HG03565 (cell line): ENCODE data around the gene APELA.
"Not testable (repeated sequence)": the region's sequence is repeated elsewhere in the genome, so short reads cannot be mapped to it uniquely, and the experiment has no call there.

ENCODE experiments used
- ATAC-seq: cut with Tn5 transposase; IDR thresholded peaks from one replicate; pipeline ENCODE4 v1.9.1; 2021; ENCODE audit warnings: mild to moderate bottlenecking, moderate library complexity; ENCODE audit not compliant: unreplicated experiment

The APELA gene

DNA sequence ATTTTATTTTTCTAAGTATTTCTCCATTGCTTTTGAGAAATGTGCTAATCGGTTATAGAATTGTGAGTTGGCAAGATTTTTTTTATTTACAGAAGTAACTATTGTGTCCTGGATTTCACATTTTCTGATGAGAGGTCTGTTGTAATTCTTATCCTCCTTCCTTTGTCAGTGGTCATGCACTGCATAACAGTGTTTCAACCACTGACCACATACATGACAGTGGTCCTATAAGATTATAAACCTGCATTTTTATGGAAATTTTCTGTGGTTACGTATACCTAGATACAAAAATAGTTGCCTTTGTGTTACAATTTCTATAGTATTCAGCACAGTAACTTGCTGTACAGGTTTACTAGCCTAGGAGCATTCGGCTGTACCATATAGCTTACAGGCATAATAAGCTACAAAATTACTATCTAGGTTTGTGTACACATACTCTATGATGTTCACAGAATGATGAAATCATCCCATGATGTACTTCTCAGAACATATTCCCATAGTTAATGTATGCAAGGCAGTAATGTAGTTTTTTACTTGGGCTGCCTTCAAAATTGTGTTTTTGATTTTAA lies 47.8 kb downstream of the APELA start:
- ATAC-seq = peak; percentile 85

DNA sequence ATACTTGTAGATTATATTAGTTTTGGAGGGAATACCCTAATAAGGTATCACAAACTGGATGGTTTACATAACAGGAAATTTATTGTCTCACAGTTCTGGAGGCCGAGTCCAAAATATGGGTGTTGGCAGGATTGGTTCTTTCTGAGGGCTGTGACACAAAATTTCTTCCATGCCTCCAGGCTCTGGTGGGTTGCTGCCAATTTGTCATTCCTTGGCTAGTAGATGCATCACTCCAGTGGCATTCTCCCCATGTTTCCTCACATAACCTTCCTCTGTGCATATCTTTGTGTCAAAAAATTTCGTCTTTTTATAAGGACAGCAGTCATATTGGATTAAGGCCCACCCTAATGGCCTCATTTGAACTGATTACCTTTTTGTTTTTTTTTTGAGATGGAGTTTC lies 49.3 kb downstream of the APELA start:
- no peak for ATAC-seq

DNA sequence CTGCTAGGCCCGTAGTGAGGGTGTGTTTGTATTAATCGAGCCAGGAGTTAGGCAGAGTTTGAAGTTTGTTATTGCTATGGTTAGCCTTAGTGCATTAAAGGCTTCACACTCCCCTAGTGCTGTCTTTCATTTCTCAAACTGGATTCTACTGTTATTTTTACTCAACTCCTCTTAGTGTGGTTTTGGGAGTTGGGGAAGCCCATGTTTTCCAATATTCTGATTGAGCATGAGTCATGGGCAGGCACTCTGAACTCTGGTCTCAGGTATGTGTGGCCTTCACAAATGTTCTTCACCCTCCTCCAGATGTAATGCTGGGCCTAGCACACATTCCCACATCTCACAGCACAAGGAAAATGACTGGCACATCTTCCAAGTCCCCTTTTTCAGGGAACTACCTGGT lies 50.1 kb downstream of the APELA start:
- ATAC-seq = not testable (repeated sequence)

DNA sequence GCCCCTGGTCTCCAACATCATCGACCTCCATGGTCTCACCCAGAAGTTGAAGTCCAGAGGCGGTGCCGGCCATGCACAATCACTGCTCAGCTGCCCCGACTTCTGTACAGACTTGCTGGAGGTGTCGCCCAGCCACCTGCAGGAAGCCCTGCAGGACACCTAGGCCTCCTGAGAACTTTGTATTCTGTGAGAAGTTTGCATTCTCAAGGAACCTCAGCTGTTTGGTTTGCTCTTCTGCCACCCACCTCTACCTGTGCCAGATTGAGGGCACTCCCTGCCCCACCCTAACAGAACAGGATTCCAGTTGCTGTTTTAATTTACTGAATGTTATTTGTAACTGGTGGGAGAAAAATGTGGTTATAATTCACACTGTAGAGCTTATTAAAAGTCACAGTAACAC lies 53.7 kb downstream of the APELA start:
- no peak for ATAC-seq

DNA sequence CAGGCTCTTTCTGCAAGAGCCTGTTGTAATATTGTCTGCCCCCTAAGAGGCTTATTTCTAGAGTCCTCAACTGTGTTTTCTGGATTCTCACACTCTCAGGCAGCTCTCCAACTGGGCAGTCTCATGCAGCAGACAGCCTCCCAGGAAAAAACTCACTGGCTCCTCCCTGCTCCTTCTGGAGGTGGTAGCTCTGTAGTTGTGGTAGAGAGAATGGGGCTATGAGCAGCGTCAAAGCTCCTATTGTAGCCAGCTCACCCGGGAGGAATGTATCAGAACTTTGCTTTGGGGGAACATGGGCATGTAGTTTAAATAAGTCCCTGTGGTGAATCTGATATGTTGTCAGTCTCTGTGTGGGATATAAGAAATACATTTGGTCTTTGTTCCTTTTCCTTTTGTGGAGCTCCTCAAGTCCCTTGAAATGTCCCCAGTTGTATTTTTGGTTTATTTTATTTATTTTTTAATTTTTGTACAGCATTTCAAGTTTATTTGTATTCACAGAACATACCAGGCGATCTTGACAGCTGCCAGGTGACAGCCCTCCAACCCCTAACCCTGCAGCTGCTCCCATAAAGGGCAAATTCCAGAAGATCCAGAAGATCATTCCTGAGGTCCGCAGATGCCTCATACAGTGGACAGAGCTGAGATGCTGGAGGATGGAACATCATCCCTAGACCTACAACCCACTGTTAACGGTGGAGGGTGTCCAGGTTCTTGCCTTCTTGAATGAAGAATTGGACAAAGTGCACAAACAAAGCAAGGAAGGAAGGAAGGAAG lies 54.8 kb downstream of the APELA start:
- ATAC-seq = no peak

DNA sequence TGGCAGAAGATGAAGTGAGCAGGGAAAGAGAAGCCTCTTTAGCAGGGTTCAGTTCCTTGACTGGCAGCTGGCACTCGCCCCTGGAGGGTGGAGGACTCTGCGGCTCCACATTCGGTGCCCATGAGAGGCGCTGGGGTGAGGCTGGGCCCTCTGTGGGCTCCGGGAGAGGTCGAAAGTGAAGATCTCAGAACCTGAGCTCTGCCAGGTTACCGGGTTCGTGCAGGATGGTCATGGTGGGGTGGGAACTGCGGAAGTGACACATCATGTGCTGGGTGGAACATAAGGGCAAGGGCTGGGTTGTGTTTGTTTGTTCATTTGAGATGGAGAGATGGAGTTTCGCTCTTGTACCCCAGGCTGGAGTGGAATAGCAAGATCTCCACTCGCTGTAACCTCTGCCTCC lies 56.3 kb downstream of the APELA start:
- ATAC-seq = no peak

DNA sequence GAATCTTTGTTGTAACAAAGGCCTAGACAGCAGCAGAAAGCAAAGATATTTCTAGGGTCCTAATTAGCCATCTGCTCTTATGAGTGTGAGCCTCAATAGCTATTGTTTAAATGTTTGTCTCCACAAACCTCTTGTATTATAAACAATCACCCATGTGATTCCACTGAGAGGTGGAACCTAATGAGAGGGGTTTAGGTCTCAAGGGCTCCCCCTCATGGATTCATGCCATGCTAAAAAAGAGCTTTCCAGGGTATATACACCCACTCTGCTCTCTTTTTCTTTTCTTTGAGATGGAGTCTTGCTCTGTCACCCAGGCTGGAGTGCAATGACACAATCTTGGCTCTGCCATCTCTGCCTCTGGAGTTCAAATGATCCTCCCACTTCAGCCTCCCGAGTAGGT lies 58.4 kb downstream of the APELA start:
- peak; percentile 56 for ATAC-seq

DNA sequence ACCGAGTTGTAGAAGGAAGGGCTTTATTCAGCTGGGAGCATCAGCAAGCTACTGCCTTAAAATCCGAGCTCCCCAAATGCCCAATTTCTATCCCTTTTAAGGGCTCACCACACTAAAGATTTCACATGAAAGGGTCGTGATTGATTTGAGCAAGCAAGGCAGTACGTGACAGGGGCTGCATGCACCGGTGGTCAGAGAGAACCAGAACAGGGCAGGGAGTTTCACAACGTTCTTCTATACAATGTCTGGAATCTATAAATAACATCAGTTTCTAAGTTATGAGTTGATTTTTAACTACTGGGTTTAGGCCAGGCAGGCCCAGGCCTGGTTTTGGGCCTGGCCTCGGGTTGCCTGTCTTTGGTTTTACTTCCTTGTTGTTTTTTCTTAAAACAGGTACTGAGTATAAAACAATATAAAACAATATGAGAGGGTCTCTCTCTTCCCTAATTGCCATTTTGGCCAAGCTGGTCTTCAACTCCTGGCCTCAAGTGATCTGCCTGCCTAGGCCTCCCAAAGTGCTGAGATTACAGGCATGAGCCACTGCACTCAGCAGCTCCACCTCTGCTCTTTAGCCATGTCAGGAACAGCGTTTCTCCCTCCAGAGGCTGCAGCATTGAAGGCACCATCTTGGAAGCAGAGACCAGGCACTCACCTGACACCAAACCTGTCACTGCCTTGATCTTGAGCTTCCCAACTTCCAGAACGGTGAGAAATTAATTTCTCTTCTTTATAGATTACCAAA lies 59.1 kb downstream of the APELA start:
- ATAC-seq = peak; percentile 37

DNA sequence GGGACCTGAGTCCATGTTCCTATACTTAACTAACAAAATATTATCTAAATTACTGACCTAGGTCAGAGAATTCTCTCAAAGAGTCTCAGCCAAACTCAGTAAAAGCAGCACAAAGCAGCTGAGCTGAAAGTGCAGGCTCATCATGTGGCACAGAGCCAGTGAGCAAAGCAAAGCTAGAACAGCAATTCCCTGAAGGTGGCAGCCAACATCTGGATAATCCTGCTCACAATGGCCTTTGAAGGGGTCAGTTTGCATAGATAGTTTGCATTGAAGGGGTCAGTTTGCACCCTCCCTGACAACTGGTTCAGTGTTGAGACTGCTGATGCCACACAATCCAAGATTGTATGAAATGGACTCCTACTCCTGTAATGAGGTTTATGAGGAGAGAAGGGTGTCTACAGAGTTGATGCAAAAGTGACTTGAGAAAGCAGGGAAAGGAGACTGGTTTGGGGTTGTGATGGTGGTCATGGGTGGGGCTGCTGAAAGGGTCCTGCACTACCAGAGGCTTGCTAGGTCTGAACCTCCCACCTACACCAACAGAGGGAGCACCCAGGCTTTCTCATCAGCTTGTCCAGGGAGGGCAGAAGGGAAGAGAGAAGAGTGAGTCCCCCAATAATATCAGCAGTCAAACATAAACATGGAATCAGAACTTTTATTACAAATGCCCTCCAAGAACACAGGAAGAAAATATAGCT lies 60.7 kb downstream of the APELA start:
- peak; percentile 38 for ATAC-seq

DNA sequence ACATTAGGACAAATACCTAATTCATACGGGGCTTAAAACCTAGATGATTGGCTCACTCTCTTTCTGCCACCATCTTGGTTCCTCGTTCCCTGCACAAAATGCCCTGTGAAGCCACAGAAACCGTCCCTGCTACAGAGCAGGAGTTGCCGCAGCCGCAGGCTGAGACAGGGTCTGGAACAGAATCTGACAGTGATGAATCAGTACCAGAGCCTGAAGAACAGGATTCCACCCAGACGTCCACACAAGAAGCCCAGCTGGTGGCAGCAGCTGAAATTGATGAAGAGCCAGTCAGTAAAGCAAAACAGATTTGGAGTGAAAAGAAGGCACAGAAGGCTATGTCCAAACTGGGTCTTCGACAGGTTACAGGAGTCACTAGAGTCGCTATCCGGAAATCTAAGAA lies 66.2 kb downstream of the APELA start:
- no peak for ATAC-seq

DNA sequence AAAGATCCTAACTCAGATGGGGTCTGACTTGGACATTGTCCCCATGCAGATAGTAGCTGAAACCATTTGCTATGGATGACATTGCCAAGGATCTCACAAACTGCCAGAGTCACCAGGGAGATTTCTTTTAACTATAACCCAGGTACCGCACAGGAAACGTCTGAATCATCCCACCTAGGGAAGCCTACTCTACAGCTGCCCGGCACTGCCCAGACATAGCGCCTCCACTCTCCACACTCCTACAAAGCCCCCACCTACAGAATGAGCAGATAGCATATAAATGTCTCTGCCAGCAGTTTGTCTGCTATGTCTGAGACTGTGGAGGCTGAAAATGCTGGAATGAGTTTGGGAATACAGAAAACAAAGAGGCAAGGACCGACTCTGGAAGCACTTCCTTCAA lies 68.2 kb downstream of the APELA start:
- ATAC-seq = no peak

DNA sequence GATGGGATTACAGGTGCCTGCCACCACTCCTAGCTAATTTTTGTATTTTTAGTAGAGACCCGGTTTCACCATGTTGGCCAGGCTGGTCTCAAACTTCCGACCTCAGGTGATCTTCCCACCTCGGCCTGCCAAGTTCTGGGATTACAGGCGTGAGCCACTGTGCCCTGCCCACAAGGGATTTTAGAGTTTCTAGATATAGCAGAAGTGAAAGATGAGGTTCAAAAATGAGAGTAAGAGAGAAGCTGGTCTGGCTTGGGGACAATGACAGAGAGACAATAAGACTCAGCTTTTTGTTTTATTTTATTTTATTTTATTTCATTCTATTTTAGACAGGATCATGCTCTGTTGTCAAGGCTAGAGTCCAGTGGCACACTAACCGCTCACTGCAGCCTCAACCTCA lies 69.8 kb downstream of the APELA start:
- ATAC-seq = no peak
